NCI-H1436 (cell line): ENCODE results near the gene OR10C1.
"Not testable (repeated sequence)": the region's sequence is repeated elsewhere in the genome, so short reads cannot be mapped to it uniquely, and the experiment has no call there.

Source experiments
- DNase-seq: peaks from one replicate; lab custom pipeline; 2025; lab: John Stamatoyannopoulos, UW

OR10C1 gene, protein sequence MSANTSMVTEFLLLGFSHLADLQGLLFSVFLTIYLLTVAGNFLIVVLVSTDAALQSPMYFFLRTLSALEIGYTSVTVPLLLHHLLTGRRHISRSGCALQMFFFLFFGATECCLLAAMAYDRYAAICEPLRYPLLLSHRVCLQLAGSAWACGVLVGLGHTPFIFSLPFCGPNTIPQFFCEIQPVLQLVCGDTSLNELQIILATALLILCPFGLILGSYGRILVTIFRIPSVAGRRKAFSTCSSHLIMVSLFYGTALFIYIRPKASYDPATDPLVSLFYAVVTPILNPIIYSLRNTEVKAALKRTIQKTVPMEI

DNA sequence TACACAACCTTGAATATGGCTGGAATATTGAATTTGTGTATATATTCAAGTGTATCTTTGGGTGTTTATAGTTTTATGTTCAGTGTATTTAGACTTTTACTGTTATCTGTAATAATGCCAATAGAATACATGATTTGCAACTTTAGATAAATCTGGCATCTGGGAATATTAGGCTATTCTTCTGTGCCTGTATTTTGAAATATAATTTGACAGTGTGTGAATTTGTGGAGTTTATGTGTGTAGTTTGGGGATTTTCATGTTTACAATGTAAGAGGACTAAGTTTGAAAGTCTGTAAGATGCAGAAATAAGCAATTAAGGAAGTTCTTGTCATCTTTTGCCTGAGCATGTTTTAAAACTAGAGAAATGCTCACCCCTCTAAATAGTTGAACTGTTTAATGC, at the start of gene OR10C1:
Gene OR10C1, plus strand, starts transcription at position 301 of the 400 bp plus-strand sequence. CDS start 710 bp downstream, outside the sequence.
- no peak for DNase-seq

DNA sequence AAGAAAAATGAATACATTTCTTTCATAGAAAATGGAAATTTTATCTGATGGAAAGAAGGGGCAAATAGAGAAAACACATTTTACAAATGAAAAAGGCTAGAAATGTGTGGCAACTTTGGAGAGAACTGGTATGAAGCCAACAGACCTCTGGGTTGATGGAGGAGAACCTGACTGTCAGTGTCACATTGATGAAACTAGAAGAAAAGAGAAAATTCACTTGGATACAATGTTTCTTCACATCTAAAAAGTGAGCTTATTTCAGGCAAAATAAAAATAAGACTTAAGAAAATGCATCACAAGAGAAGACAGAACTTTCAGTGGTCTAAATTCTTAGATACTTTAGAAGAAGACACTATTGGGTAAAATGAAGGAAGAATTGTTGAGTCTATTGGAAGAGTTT, 43.8 kb upstream of the OR10C1 start, which contains the start of gene OR12D2:
Gene OR12D2, plus strand, starts transcription at position 301 of the 400 bp plus-strand sequence. CDS start 1,069 bp downstream, outside the sequence.
- no peak for DNase-seq

DNA sequence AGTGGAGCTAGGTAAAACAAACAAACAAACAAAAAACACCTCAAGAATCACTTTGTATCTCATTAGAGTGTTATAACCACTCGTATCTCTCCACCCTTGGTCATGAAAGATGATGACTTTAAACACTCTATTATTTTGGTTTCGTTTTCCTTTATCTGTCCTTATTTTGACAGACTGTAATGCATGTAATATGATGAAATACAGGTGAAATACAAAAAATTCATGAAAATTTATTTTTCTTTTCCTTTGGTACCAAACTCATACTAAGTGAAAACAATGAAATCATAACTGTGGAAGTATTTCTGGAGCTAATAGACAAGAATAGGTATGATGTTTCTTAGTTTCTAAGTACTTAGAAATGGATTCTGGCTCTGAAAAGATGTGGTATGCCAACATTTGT, 39.6 kb upstream of the OR10C1 start:
- no peak for DNase-seq

DNA sequence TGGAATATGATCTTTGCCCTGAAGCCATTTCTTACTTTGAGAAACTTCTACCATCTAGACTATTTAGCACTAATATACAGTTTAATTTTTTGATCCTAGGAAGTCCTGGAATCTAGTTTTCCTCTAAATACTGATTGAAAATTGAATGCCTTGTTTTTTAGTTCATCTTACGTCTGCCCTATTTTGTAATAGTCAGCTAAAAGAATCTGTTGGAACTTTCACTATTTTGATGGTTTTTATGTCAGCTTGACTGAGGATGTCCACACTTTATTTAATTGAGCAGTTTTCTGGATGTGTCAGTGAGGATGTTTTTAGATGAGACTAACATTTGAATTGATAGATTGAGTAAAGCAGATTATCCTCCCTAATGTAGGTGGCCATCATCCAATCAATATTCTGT, 35.3 kb upstream of the OR10C1 start:
- no peak for DNase-seq

DNA sequence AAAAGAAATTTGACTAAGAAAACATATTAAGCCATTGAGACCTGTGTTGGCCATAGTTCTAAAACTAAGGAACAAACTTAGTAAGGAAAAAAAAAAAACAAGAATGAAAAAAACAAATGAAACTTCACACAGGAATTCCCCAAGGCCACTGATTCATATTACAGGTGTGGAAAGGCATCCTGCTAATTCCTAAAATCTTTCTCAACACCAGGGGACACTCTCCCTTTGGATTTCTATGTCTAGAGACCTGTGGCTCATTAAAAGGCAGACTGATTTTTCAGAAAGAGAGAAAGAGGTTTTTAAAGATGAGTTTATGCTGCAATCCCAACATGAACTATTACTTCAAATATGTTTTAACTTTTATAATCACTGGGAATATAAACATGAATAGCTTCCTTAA, 24.5 kb upstream of the OR10C1 start, which contains the start of gene OR12D1:
Gene OR12D1, plus strand, starts transcription at position 341 of the 400 bp plus-strand sequence.
- DNase-seq: no peak

DNA sequence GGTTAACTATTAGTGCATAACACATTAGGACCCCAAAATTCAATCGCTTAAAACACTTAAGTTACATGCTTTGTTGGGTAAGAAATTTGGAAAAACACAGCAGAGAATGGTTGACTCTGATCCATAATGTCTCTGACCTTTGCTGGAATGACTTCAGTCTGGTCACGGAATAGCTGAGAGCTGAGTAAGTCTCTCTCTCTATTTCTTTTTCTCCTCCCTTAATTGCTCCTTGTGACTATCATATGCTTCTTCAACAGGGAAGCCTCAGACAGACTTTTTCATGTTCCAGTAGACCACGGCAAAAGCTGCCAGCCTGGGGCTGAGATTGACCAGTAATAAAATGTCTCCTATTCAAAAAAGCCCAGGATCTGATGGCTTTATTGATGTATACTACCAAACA, 19.6 kb upstream of the OR10C1 start:
- no peak for DNase-seq

DNA sequence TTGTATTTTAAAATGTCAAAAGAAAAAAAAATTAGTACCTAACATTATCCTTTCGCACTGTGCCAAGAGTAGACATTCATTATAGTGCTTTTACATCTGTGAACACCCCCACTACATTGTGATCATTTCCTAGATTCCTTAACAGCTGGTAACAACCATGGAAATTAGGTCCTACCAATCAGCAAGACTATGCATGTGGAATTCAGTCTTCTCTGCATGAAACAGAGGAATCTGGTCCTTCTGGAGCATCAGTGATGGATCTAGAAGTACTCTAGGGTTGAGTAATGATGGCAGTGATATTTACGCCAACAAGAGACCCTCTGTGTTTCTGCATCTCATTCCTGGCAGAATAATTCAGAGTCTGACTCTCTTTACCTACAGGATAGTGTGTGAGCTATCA, 14.9 kb upstream of the OR10C1 start:
- DNase-seq: no peak

DNA sequence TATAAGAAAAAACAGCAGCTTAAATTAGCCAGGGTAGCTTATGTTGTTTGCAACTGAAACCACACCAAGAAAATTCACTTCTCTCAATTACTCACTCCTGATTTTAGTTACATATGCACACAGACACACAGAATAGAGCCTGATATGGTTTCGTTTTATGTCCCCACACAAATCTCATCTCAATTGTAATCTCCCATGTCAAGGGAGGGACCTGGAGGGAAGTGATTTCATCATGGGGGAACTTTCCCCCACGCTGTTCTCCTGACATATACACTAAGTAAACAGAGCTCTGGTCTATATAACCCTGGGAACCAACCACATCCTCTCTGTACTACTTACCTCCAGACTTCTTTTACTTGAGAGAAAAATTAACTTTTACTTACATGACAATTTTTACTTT, 14.5 kb upstream of the OR10C1 start:
- no peak for DNase-seq

DNA sequence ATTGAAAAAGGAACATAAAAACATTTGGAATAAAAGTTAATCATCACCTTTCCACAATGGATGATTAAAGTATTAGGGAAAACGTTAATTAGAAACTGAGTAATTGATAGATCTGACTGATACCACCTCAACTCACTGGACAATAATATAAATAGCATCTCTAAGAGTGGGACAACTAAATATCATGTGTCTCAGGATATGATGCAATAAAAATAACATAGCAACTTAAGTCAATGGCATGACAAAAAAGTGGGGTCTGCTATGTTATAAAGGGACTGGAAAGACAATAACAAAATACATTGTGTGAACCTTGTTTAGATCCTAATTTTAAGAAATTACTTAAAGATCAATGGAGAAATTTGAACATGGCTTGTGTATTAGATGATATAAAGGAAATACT, 14.0 kb upstream of the OR10C1 start:
- DNase-seq: no peak

DNA sequence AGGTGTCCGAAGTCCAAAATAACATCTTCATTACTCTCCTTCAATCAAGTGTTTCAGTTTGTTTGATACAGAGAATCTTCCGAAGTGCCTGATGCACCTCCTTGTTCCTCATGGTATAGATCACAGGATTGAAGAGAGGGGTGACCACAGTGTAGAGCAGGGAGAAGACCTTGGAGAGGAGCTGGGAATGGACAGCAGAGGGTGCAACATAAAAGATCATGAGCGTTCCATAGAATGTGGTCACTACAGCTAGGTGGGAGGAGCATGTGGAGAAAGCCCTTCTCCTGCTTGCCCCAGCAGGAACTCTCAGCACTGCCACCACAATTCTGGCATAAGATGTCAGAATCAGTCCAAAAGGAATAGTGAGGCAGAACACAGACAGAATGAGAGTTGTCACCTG, 12.5 kb upstream of the OR10C1 start:
- DNase-seq: no peak

DNA sequence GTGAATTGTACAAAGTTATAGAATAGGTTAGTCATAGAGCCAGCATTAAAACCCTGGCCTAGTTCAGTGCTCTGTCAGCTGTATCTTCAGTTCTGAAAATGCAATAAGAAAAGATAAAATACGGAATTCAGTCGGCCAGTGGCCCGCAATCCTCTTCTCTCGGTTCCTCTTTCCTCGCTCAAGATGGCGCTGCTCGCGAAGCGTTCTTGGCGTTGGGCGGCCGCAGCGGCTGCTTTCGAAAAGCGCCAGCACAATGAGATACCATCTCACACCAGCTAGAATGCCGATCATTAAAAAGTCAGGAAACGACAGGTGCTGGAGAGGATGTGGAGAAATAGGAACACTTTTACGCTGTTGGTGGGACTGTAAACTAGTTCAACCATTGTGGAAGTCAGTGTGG, 2.4 kb upstream of the OR10C1 start:
- not testable (repeated sequence) for DNase-seq

DNA sequence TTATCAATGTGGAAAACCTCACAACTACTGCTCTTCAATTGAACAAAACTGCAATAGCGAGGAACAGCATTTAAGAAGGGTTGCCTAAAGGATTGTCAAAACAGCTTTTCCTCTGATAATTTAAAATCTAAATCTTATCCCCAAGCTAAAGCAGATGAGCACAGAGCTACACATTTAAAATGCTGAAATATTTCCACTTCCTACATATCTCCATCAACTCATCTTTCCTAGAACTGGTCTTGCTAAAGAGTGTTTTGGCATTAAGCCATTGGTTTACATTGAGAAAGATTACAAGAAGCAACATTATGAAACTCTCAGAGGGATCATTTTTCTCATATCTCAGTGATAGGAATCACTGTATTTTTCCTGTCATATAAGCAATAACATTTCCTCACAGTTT, 3.6 kb downstream of the OR10C1 start:
- no peak for DNase-seq

DNA sequence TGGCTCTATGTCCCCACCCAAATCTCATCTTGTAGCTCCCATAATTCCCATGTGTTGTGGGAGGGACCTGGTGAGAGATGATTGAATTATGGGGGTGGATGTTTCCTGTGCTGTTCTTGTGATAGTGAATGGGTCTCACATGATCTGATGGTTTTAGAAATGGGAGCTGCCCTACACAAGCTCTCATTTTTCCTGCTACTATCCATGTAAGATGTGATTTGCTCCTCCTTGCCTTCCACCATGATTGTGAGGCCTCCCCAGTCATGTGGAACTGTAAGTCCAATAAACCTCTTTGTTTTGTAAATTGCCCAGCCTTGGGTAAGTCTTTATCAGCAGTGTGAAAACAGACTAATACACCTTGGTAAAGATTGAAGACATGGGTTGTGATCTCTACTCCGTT, 4.9 kb downstream of the OR10C1 start:
- DNase-seq: not testable (repeated sequence)

DNA sequence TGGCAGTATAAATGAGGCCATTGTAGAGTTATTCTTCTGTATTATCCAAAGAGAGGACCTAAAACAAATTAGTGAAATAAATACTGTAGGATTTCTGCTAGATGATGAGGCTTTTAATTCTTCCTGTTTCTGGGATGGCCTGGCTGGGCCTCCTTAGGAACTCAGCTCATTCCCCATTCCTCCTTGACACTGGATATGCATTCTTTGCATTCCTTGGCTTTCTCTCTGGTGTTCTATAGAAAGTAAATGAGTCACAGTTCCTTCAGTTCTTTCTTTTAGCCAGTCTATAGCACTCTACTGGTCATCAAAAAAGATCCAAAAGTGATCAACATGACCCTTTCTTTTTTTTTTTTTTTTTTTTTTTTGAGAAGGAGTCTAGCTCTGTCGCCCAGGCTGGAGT, 8.6 kb downstream of the OR10C1 start:
- DNase-seq: no peak

DNA sequence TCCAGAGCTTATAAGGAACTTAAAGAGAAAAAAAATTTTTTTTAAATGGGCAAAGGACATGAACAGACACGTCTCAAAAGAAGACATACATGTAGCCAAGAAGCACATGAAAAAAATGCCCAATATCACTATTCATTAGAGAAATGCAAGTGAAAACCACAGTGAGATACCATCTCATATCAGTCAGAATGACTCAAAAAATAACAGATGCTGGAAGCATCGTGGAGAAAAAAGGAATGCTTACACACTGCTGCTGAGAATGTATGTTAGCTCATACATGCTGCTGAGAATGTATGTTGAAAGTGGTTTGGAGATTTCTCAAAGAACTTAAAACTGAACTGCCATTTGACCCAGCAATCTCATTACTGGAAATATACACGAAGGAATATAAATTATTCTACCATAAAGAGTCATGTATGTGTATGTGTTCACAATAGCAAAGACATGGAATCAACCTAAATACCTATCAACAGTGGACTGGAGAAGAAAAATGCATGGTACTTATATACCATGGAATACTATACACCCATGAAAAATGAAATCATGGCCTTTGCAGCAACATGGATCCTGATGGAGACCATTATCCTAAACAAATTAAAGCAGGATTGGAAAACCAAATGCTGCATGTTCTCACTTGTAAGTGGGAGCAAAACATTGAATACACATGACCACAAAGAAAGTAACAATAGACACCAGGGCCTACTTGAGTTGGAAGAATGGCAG, 12.5 kb downstream of the OR10C1 start:
- no peak for DNase-seq

DNA sequence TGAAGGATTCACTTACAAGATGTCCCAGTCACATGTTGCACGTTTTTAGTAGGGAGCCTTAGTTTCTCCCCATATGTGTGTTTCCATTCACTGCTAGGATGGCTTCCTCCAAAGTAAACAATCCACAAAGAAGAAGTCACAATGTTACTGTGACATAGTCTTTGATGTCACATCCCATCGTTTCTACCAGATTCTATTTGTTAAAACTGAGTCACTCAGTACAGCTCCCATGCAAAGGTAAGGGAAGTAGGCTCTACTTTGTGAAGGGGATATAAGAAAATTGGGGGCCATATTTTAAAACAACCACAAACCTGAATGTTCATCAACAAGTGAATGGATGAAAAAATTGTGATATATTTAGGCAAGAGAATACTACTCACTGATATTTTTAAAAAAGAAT, 17.9 kb downstream of the OR10C1 start, which contains the start of the genes OR11A1 and OR2H1:
Gene OR11A1, minus strand, starts transcription at position 101 of the 400 bp plus-strand sequence. CDS start 29,430 bp downstream, outside the sequence.
Gene OR2H1, plus strand, starts transcription at position 185 of the 400 bp plus-strand sequence. CDS start 4,615 bp downstream, outside the sequence.
- no peak for DNase-seq

DNA sequence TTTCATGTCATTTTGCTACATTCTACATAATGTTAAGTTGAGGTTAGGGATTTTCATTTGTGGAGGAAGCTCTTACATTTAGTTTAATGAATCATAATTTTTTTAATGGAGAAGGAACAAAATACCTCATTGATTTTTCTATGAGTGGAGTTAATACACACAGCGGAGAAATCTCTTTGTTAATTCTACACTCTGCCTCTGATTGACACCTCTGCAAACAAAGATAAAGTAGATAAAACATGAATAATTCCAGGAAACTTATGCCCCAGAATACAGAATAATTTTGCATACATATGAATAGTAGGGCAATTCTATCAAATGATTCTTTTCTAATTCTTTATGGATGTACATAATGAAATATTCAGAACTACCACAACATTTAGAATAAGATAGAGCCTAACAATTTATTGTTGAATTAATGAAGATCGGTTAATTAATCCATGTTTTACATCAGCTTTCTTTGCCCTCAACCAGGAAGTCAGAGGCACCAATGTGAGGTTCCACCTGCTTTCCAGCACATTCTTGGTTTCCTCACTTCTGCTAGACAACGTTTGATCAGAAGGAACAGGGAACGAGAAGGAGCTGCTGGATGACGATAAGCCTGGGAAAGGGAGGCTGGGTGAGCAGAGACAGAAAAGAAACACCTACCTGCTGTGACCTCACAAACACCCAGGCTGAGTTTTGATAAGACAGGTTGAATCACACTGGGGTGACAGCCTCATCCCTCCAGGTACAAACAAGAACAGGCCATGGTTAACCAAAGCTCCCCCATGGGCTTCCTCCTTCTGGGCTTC, 22.1 kb downstream of the OR10C1 start:
- DNase-seq: no peak

DNA sequence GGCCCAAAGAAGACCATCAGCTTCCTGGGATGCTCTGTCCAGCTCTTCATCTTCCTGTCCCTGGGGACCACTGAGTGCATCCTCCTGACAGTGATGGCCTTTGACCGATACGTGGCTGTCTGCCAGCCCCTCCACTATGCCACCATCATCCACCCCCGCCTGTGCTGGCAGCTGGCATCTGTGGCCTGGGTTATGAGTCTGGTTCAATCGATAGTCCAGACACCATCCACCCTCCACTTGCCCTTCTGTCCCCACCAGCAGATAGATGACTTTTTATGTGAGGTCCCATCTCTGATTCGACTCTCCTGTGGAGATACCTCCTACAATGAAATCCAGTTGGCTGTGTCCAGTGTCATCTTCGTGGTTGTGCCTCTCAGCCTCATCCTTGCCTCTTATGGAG, 22.9 kb downstream of the OR10C1 start:
- no peak for DNase-seq

DNA sequence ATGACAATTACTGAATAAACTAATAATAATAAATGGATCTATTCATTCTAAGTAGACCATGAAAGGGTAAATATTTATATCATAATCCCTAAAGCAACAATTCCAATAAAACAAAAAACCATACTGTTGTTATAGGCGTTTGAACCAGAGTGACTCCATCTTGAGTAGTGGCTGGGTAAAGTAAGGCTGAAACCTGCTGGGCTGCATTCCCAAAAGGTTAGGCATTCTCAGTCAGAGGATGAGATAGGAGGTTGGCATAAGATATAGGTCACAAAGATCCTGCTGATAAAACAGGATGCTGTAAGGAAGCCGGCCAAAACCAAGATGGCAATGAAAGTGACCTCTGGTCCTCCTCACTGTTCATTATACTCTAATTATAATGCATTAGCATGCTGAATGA, 26.2 kb downstream of the OR10C1 start:
- DNase-seq: no peak

DNA sequence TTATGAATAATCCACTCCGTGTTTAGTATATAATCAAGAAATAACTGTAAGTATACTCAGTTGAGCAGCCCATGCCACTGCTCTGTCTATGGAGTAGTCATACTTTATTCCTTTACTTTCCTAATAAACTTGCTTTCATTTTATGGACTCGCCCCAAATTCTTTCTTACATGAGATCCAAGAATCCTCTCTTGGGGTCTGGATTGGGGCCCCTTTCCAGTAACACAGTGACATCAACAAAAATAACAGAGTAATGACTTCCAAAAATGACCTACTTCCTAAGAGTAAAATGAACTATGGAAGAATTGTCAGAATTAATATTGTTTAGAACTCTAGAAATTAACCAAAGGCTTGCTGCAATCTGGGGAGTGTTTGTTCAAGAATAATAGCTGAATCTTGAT, 26.7 kb downstream of the OR10C1 start:
- DNase-seq: no peak

DNA sequence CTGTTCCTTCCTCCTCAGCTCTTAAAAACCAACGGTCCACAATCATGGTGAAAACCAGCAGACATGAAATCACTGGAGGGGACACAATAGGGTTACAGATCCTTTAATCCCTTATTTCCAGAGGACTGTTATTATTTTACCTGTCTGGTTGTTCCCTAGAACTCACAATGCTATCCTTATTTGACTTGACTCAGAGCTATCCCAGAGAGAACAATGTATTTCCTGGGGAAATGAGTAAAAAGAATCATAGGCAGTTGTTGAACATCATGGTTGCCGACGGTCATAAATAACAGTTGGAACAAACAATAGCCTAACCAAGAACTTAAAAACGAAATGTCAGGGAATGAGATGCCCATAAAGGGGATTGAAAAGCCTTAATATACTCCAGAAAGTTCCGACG, 27.1 kb downstream of the OR10C1 start:
- DNase-seq: no peak

DNA sequence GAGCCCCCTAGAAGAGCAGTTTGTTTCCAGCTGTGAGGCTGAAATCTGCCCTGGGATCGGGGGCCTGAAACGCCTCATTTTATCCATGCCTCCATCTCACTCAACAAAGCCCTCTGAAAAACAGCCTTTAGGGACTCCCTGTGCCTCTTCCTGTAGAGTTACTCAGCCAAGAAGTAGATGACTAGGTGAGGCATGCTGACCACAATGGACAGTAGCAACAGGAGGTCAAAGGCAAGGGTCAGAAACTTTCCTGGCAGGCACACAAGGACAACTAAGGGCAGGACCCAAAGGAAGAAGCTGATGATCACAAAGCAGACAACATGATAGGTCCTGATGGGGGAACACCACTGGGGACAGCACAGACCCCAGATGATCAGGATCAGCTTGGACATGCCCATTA, 35.9 kb downstream of the OR10C1 start:
- no peak for DNase-seq
